ENCODE measurements around the gene IDH3G. TPM values are rescaled to one million over a fixed set of nuclear protein-coding genes. Genes with fewer than 3 reads are reported as not detected.

Gene IDH3G
- total RNA-seq, 1 donor from 2014 or later = 56.7 TPM

DNA sequence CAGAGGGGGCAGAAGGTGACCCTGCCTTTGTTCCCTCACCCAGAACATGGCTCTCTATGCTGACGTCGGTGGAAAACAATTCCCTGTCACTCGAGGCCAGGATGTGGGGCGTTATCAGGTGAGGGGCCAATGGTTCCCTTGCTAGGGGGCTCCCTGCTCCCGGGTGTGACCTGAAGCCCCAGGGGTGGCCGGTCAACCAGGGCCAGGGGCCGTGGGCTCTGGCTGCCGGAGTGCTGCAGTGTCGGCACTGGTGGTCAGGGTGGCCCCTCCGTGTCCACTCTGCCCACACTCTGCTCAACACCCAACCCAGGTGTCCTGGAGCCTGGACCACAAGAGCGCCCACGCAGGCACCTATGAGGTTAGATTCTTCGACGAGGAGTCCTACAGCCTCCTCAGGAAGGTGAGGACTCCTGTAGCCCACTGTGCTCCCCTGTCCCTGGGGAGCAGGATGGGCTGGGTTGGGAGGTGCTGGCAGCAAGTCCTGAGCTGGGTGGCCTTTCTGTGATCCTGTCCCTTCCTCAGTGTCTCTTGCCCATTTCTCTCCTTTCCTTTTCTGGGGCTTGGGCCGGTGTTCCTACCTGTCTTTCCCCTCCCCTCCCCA is 3.3 kb upstream of the IDH3G start:
- no peaks in the 10 kb centered on the region for H3K27me3 Mint-ChIP-seq (ENCODE audit: unreplicated experiment)
- no peaks in the 10 kb centered on the region for H3K36me3 Mint-ChIP-seq (ENCODE audit: unreplicated experiment)
- H3K4me3 Mint-ChIP-seq (ENCODE audit: unreplicated experiment) = no peak overlapping the region
- no peak overlapping the region for H3K27ac Mint-ChIP-seq (ENCODE audit: unreplicated experiment)
- H3K9me3 Mint-ChIP-seq (ENCODE audit: unreplicated experiment) = peaks cover 5% of the 10 kb centered on the region
- no peak for DNase-seq
- peaks cover 5% of the 10 kb centered on the region for H3K4me1 Mint-ChIP-seq (ENCODE audit: low read depth, unreplicated experiment)
- TF ChIP-seq CTCF (IDR thresholded peaks at IDR 0.05; ENCODE audit: partially characterized antibody, unreplicated experiment) = no peak

DNA sequence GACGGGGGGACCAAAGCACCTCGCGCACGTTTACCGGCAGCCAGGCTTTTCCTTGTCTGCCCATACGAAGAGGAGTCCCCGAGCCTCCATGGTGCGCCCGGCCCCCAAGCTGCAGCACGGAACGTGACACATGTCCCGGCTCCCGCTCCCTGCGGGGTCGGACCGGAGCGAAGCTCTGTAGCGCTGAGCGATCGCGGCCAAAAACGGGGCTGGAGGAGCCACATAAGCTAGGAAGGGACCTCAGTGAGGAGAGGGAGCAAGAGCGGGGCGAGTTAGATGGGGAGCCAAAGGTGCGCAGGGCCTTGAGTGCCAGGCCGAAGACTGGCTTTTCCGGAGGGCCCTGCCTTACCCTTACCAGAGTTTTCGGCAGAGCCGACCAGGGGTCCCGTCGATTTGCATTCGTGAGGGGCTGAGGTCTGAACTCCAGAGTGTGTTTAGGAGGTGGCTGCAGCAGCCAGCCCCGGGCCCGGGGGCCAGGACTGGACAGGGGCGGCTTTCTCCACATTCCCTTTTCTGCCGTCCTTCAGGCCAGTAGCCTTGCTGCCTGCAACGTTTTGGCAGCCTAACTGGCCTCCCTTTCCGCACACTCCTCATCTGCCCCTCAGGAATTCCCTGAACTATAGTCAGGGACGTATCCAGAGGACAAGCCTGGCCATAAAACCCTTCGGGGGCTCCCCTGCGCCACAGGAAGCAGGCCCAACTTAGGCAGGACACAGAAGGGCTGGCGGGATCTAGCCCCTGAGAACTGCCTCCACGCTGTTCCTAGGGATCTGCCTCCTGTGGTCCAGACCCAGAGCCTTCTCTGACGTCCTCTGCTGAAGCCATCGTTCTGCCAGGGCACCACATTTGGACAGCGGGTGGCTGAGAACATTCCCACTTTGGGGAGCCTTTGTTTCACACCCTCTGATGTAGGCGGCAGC is 982 bp upstream of the IDH3G start:
- H3K9me3 Mint-ChIP-seq (ENCODE audit: unreplicated experiment) = peaks cover 6% of the 10 kb centered on the region
- DNase-seq = peak; percentile 31
- H3K27me3 Mint-ChIP-seq (ENCODE audit: unreplicated experiment) = no peaks in the 10 kb centered on the region
- TF ChIP-seq CTCF (IDR thresholded peaks at IDR 0.05; ENCODE audit: partially characterized antibody, unreplicated experiment) = no peak
- H3K36me3 Mint-ChIP-seq (ENCODE audit: unreplicated experiment) = no peaks in the 10 kb centered on the region
- peak overlapping the region; percentile 95 for H3K27ac Mint-ChIP-seq (ENCODE audit: unreplicated experiment)
- peaks cover 5% of the 10 kb centered on the region for H3K4me1 Mint-ChIP-seq (ENCODE audit: low read depth, unreplicated experiment)
- H3K4me3 Mint-ChIP-seq (ENCODE audit: unreplicated experiment) = peak overlapping the region; percentile 96

DNA sequence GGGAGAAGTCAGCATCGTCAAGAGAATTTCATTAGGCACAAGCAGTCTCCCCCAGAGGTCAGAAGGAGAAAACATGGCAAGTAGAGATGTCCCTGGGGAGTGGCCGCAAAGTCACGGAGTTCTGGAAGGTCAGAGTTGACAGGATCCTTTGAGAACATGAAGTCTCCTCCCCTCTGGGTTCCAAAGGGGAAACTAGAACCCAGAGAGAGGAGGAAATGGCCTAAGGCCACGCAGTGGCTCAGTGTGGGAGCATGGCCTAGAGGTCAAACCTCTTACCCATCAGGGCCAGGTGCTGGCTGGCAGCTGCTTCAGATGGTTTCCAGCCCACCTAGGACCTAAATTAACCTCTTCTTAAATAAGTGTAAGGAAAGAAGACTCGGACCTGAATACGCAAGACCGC is 884 bp downstream of the IDH3G start:
- no peak for TF ChIP-seq CTCF (IDR thresholded peaks at IDR 0.05; ENCODE audit: partially characterized antibody, unreplicated experiment)
- peak overlapping the region; percentile 83 for H3K27ac Mint-ChIP-seq (ENCODE audit: unreplicated experiment)
- peak overlapping the region; percentile 90 for H3K4me3 Mint-ChIP-seq (ENCODE audit: unreplicated experiment)
- no peak for DNase-seq
- no peaks in the 10 kb centered on the region for H3K36me3 Mint-ChIP-seq (ENCODE audit: unreplicated experiment)
- peaks cover 6% of the 10 kb centered on the region for H3K9me3 Mint-ChIP-seq (ENCODE audit: unreplicated experiment)
- peaks cover 5% of the 10 kb centered on the region for H3K4me1 Mint-ChIP-seq (ENCODE audit: low read depth, unreplicated experiment)
- no peaks in the 10 kb centered on the region for H3K27me3 Mint-ChIP-seq (ENCODE audit: unreplicated experiment)

DNA sequence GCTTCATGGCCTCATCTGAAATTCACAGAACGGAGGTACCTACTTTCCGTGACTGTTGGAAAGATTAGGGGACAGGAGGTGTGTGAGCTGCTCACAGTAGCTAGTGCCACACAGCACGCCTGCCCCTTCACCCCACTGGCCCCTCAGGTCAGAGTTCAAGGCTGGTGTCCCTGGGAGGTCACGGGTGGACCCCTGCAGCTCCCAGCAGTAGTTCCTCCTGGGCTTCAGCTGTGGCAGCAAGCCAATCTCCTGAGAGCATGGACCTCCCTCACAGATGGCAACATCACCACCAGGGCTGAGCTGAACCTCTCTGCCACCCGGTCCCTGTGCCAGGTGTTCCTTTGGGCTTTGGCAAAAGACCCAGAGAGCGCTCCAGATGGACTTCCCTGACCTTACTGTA is 1.8 kb downstream of the IDH3G start:
- no peak for DNase-seq
- no peak overlapping the region for H3K4me3 Mint-ChIP-seq (ENCODE audit: unreplicated experiment)
- peaks cover 6% of the 10 kb centered on the region for H3K9me3 Mint-ChIP-seq (ENCODE audit: unreplicated experiment)
- no peaks in the 10 kb centered on the region for H3K36me3 Mint-ChIP-seq (ENCODE audit: unreplicated experiment)
- no peak for TF ChIP-seq CTCF (IDR thresholded peaks at IDR 0.05; ENCODE audit: partially characterized antibody, unreplicated experiment)
- peaks cover 5% of the 10 kb centered on the region for H3K4me1 Mint-ChIP-seq (ENCODE audit: low read depth, unreplicated experiment)
- no peaks in the 10 kb centered on the region for H3K27me3 Mint-ChIP-seq (ENCODE audit: unreplicated experiment)
- no peak overlapping the region for H3K27ac Mint-ChIP-seq (ENCODE audit: unreplicated experiment)

Measured in glutamatergic neuron (in vitro differentiated cells).